Fibroblast of the aortic adventitia (primary cell): ENCODE data around the gene ACADM. TPM values are rescaled to one million over a fixed set of nuclear protein-coding genes. Genes with fewer than 3 reads are reported as not detected.

Experiments used
- DNase-seq: peaks from one replicate; pipeline ENCODE4 v3.0.0-alpha.2; 2010; ENCODE audit warnings: low read depth
- H3K4me3 ChIP-seq: 2 replicates; pipeline ENCODE4 v1.5.1; 2011; ENCODE audit warnings: low read depth, mild to moderate bottlenecking, control low read depth, low read length, moderate library complexity
- CTCF ChIP-seq: IDR thresholded peaks from 2 replicates; pipeline ENCODE4 v1.5.1; 2011; ENCODE audit warnings: mild to moderate bottlenecking, low read length, control low read depth, inconsistent platforms; ENCODE audit not compliant: insufficient read depth
- total RNA-seq: library from RNA; depleted of rRNA; stranded (reverse); fragments of >200 nt; gene quantifications from 2 replicates; pipeline ENCODE4 v1.2.3, GENCODE V29; 2012; ENCODE audit warnings: low replicate concordance

Gene ACADM
- total RNA-seq, 1 donor = 41.4 TPM

DNA sequence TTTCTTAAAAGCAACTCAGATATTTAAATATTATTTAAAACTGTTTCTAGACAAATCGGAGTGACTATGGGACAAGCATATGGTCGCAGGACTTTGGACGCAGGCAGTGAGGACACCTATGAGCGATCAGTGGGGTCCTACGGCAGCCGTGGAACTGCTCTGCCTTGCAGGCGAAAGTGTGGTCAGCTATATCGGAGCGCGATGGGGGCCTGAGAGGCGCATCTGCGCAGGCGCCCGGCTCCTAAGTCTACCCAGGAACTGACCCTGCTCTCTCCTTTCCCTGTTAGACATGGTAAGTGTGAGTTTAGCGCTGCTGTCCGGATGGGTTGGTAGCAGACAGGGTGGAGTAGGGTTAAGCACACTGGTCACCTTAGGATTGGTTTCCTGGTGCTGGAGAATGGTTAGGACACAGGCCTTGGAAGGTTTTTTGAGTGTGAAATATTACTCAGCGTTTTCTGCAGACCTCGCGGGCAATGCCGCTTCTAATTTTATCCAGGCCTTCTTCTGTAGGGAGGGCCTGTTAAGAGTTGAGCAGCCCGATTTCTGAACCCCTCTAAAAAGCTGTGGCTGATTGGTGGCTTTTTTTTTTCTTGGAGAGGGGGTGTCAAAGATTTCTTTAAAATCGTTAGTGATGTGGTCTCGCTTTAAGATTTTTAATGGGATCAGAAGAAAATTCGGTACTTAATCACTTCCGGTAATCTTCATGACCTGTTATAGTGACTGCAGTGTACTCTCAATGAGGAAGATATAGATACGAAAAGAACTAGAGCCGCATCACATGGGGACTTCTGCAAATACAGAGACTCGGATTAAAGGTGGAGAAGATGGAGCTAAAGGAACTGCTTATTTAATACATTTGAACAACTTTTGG lies 61.7 kb downstream of the ACADM start, which contains the start of gene RABGGTB:
TSS of gene RABGGTB (plus strand) at position 274 of the 871 bp plus-strand sequence. CDS start at position 290, 16 bp downstream.
- DNase-seq = peak; percentile 97

GRCh38 chr1:75786901-75787493 lies 62.5 kb downstream of the ACADM start:
- DNase-seq = no peak
- no peak for TF ChIP-seq CTCF

More for the DNA sequence above, 61.7 kb downstream of the ACADM start, which contains the start of gene RABGGTB:
- peak within 1 kb of the TSS; percentile 98 for H3K4me3 ChIP-seq
- TF ChIP-seq CTCF = no peak

DNA sequence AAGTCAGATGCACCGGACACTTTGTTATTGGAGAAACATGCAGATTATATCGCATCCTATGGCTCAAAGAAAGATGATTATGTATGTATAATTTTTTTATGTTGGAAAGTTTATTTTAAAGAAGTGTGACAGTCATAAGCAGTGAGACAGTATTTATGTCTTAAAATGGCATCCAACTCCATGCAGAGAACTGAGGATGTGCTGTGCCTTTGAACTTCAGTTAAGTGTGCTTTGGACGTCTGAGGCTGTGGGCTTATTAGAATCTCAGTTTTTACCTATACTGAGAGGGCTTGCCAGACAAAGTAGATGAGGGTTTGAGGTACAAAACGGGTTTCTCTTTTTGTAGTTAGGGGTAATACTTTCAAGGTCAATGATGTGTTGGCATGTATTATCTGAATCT lies 63.0 kb downstream of the ACADM start:
- DNase-seq = no peak
- no peak for TF ChIP-seq CTCF
- H3K4me3 ChIP-seq = peak overlapping the region; percentile 98

More at GRCh38 chr1:75786901-75787493, 62.5 kb downstream of the ACADM start:
- peak overlapping the region; percentile 98 for H3K4me3 ChIP-seq

DNA sequence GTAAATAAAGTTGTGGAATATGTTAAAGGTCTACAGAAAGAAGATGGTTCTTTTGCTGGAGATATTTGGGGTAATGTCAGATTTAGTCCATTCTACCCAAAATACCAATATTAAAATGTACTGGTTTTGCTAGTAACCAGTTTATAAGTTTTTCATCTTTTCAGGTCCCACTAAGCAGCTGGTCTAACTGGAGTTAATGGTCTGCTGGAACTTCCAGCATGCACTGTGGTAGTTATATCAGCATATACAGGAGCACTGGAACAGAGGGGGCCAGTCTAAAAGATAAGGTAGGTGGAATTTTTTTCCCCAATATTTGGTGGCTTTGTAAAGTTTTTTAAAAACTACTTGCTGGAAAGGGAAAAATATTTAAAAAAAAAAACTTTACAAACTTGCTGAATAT lies 65.5 kb downstream of the ACADM start:
- H3K4me3 ChIP-seq = peak overlapping the region; percentile 9
- no peak for DNase-seq
- TF ChIP-seq CTCF = no peak

DNA sequence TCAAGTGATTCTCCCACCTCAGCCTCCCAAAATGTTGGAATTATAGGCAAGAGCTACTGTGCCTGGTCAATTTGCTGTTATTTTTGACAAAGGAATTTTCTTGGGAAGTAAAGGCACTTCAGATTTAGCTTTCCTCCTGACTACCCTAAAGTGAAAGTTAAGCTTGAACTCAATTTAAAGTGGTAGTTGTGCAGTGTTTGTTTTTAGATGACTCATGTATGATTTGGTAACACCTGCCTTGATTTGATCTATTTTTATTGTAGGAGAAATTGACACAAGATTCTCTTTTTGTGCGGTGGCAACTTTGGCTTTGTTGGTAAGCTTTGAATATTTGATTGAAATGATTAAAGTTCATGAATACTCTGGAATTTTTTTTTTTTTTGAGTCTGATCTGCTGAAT lies 66.5 kb downstream of the ACADM start:
- no peak overlapping the region for H3K4me3 ChIP-seq
- no peak for TF ChIP-seq CTCF
- DNase-seq = peak; percentile 23

- DNase-seq = no peak
- no peak for TF ChIP-seq CTCF
- H3K4me3 ChIP-seq = no peak overlapping the region
Observed at GRCh38 chr1:75792091-75792490, 67.6 kb downstream of the ACADM start.
